Measurements from ENCODE around the gene KIZ.

The KIZ gene

GRCh38 chr20:21110811-21111210, 15.1 kb upstream of the KIZ start:
- no peak for TF ChIP-seq REST (IDR thresholded peaks at IDR 0.05; ENCODE audit: insufficient read depth in 1 of 2, low read depth in 2 of 2, low read length in 2 of 2)

- TF ChIP-seq POLR2AphosphoS5 (IDR thresholded peaks at IDR 0.05; ENCODE audit: low read depth, low read length): no peak
- no peak for TF ChIP-seq SIN3A (IDR thresholded peaks at IDR 0.05; ENCODE audit: borderline replicate concordance, insufficient read depth, low read length)
- TF ChIP-seq TAF1 (IDR thresholded peaks at IDR 0.05; ENCODE audit: borderline replicate concordance, insufficient read depth, low read length): no peak
- no peak for TF ChIP-seq FOXP2 (optimal IDR thresholded peaks at IDR 0.05; ENCODE audit: borderline replicate concordance, extremely low read depth, extremely low read length, insufficient read depth)
- TF ChIP-seq REST (IDR thresholded peaks at IDR 0.05; ENCODE audit: insufficient read depth in 1 of 2, low read depth in 2 of 2, low read length in 2 of 2): no peak
These were observed 14.5 kb upstream of the KIZ start for GRCh38 chr20:21111416-21111815.

GRCh38 chr20:21113697-21114096, 12.2 kb upstream of the KIZ start:
- no peak for TF ChIP-seq SIN3A (IDR thresholded peaks at IDR 0.05; ENCODE audit: borderline replicate concordance, insufficient read depth, low read length)
- TF ChIP-seq REST (IDR thresholded peaks at IDR 0.05; ENCODE audit: insufficient read depth in 1 of 2, low read depth in 2 of 2, low read length in 2 of 2): no peak
- TF ChIP-seq FOXP2 (optimal IDR thresholded peaks at IDR 0.05; ENCODE audit: borderline replicate concordance, extremely low read depth, extremely low read length, insufficient read depth): no peak
- no peak for TF ChIP-seq TAF1 (IDR thresholded peaks at IDR 0.05; ENCODE audit: borderline replicate concordance, insufficient read depth, low read length)
- TF ChIP-seq POLR2AphosphoS5 (IDR thresholded peaks at IDR 0.05; ENCODE audit: low read depth, low read length): no peak

- TF ChIP-seq SIN3A (IDR thresholded peaks at IDR 0.05; ENCODE audit: borderline replicate concordance, insufficient read depth, low read length): no peak
- no peak for TF ChIP-seq FOXP2 (optimal IDR thresholded peaks at IDR 0.05; ENCODE audit: borderline replicate concordance, extremely low read depth, extremely low read length, insufficient read depth)
- TF ChIP-seq POLR2AphosphoS5 (IDR thresholded peaks at IDR 0.05; ENCODE audit: low read depth, low read length): no peak
- TF ChIP-seq REST (IDR thresholded peaks at IDR 0.05; ENCODE audit: insufficient read depth in 1 of 2, low read depth in 2 of 2, low read length in 2 of 2): no peak
- no peak for TF ChIP-seq TAF1 (IDR thresholded peaks at IDR 0.05; ENCODE audit: borderline replicate concordance, insufficient read depth, low read length)
These were observed 11.3 kb upstream of the KIZ start for GRCh38 chr20:21114584-21114983.

- TF ChIP-seq SIN3A (IDR thresholded peaks at IDR 0.05; ENCODE audit: borderline replicate concordance, insufficient read depth, low read length) (no peak), FOXP2 (optimal IDR thresholded peaks at IDR 0.05; ENCODE audit: borderline replicate concordance, extremely low read depth, extremely low read length, insufficient read depth) (no peak), REST (IDR thresholded peaks at IDR 0.05; ENCODE audit: insufficient read depth in 1 of 2, low read depth in 2 of 2, low read length in 2 of 2) (no peak), TAF1 (IDR thresholded peaks at IDR 0.05; ENCODE audit: borderline replicate concordance, insufficient read depth, low read length) (no peak), POLR2AphosphoS5 (IDR thresholded peaks at IDR 0.05; ENCODE audit: low read depth, low read length) (no peak)
These were observed 8.4 kb upstream of the KIZ start for GRCh38 chr20:21117521-21117920.

Data from PFSK-1 (cell line).